KOPT-K1 (cell line): ENCODE measurements around the gene ZNF18.

Experiments
- H3K27ac ChIP-seq: fragments of 200-600 bp; sonication (generic); 2 replicates; pipeline ENCODE4 v1.5.1; 2016; ENCODE audit warnings: antibody characterized with exemption, mild to moderate bottlenecking, low read depth, low read length; ENCODE audit not compliant: poor library complexity, severe bottlenecking
- H3K36me3 ChIP-seq: fragments of 200-600 bp; sonication (generic); 2 replicates; pipeline ENCODE4 v1.5.1; 2017; ENCODE audit warnings: antibody characterized with exemption, mild to moderate bottlenecking, low read length, moderate library complexity; ENCODE audit not compliant: insufficient read depth
- H3K9me3 ChIP-seq: fragments of 200-600 bp; sonication (generic); 2 replicates; pipeline ENCODE4 v1.5.1; 2017; ENCODE audit warnings: antibody characterized with exemption, low read length, mild to moderate bottlenecking; ENCODE audit not compliant: insufficient read depth, poor library complexity, severe bottlenecking

ZNF18 gene, protein sequence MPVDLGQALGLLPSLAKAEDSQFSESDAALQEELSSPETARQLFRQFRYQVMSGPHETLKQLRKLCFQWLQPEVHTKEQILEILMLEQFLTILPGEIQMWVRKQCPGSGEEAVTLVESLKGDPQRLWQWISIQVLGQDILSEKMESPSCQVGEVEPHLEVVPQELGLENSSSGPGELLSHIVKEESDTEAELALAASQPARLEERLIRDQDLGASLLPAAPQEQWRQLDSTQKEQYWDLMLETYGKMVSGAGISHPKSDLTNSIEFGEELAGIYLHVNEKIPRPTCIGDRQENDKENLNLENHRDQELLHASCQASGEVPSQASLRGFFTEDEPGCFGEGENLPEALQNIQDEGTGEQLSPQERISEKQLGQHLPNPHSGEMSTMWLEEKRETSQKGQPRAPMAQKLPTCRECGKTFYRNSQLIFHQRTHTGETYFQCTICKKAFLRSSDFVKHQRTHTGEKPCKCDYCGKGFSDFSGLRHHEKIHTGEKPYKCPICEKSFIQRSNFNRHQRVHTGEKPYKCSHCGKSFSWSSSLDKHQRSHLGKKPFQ

GRCh38 chr17:11997147-11997971, at the start of gene ZNF18:
TSS of gene ZNF18 (minus strand) at chr17:11997475. CDS start at chr17:11992829, 4,646 bp downstream.
- Histone ChIP-seq H3K36me3 (peaks cover 8% of the 10 kb centered on the region), H3K9me3 (no peaks in the 10 kb centered on the region), H3K27ac (peak within 1 kb of the TSS; percentile 77)

- H3K36me3 ChIP-seq: no peaks in the 10 kb centered on the region
- no peaks in the 10 kb centered on the region for H3K9me3 ChIP-seq
- no peak overlapping the region for H3K27ac ChIP-seq
Observed at GRCh38 chr17:12046786-12047185, 49.5 kb upstream of the ZNF18 start.

- no peaks in the 10 kb centered on the region for H3K9me3 ChIP-seq
- H3K27ac ChIP-seq: no peak overlapping the region
Observed at GRCh38 chr17:12043702-12044101, 46.4 kb upstream of the ZNF18 start.

DNA sequence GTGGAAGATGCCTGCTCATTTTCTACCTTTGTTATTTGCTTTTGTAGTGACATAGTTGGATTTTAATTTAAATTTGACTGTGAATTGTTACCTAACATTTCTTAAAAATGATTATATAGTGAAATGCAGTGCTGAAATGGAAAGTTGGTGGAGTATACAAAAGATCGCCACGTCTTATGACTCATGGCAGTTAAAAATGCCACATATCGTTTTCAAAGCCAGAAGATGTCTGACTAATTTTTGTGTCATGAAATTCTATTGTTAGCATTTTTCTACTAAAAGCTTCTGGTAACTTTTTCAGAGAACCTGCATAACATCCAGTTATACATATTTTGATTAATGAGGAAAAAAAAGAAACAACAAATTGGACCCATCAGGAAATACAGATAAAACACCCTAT, 44.0 kb upstream of the ZNF18 start:
- H3K9me3 ChIP-seq: no peaks in the 10 kb centered on the region
- no peaks in the 10 kb centered on the region for H3K36me3 ChIP-seq
- no peak overlapping the region for H3K27ac ChIP-seq

More at GRCh38 chr17:12043702-12044101, 46.4 kb upstream of the ZNF18 start:
- no peaks in the 10 kb centered on the region for H3K36me3 ChIP-seq

DNA sequence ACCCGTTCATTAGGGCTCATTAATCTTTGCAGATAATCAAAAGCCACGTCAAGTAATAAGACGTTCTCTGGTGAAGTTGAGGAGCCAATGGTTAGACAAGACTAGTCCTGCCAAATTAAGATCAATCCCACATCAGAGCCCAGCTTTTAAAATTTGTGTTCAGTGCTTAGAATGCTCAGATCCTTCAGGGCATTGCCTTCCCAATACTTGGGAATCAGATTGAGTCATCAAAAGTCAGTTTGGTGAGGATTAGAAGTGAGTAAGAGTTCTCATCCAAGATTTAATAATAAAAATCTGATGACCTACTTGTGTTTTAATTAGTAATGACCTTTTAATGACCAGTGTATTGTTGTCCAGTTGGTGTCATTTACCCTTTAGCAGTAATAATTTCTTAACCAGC, 43.2 kb upstream of the ZNF18 start:
- Histone ChIP-seq H3K36me3 (no peaks in the 10 kb centered on the region), H3K27ac (no peak overlapping the region), H3K9me3 (no peaks in the 10 kb centered on the region)

GRCh38 chr17:12037970-12038369, 40.7 kb upstream of the ZNF18 start:
- H3K27ac ChIP-seq: no peak overlapping the region

DNA sequence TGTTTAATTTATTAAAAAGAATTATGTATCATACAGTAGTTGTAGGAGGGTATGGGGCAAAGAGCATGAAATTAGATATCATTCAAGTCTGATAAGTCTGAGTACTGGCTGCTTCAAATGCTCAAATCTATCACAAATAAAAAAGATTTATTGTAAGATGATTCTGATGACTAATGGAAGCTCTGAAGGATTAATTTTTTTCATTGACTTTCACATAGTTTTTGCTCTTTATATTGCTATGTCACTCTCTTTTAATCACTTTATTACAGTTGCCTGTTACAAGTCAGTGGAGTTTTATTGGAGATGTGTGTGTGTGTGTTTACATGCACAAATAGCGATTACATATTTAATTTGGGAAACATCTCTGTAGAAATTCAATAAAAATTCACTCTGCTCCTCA, 38.4 kb upstream of the ZNF18 start:
- no peak overlapping the region for H3K27ac ChIP-seq
- H3K9me3 ChIP-seq: no peaks in the 10 kb centered on the region
- H3K36me3 ChIP-seq: 0 out of 2 replicates have a peak, but pooled peaks cover 6% of the 10 kb centered on the region

More at GRCh38 chr17:12037970-12038369, 40.7 kb upstream of the ZNF18 start:
- Histone ChIP-seq H3K36me3 (0 out of 2 replicates have a peak, but pooled peaks cover 6% of the 10 kb centered on the region), H3K9me3 (no peaks in the 10 kb centered on the region)

- H3K36me3 ChIP-seq: 0 out of 2 replicates have a peak, but pooled peaks cover 6% of the 10 kb centered on the region
- H3K9me3 ChIP-seq: no peaks in the 10 kb centered on the region
- no peak overlapping the region for H3K27ac ChIP-seq
Observed at GRCh38 chr17:12034538-12034937, 37.3 kb upstream of the ZNF18 start.

GRCh38 chr17:12028611-12029010, 31.3 kb upstream of the ZNF18 start:
- no peaks in the 10 kb centered on the region for H3K9me3 ChIP-seq
- no peak overlapping the region for H3K27ac ChIP-seq
- H3K36me3 ChIP-seq: 0 out of 2 replicates have a peak, but pooled peaks cover 4% of the 10 kb centered on the region

DNA sequence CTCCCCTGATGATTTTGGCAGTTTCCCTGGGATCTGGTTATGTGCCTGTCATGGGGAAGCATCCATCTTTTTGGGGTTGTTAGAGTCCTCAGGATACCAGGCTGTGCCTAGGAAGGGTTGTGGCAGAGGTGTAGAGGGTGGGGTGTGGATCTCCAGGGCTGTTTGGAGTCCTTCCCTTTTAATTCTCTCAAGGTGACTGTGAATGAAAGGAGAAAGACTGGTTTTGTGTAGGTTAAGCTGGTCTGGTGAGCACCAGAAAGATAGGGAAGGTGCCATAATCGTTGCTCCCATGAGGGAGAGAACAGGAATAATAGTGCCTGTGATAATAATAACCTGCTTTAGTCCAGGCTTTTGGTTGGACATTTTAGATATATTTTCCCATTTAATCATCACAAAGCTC, 30.4 kb upstream of the ZNF18 start:
- H3K9me3 ChIP-seq: no peaks in the 10 kb centered on the region
- no peak overlapping the region for H3K27ac ChIP-seq
- 0 out of 2 replicates have a peak, but pooled peaks cover 4% of the 10 kb centered on the region for H3K36me3 ChIP-seq

DNA sequence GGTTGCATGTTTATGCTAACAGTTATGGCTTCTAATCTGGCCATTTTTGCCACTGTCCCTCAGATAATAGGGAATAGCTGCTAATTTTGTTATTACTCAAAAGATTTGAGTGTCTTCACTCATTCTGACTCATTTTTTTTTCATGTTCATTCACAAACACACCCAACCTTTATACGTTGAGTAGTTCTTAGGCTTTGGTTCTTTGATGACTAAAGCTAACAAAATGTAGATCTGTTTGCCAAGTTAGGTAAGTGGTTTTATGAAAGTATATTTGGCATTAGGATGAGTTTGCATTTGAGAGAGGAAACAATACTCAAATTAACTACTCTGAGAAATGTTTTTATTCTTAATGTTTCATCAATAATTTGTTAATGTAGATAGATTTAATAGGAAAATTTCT, 27.1 kb upstream of the ZNF18 start:
- Histone ChIP-seq H3K36me3 (0 out of 2 replicates have a peak, but pooled peaks cover 4% of the 10 kb centered on the region), H3K27ac (no peak overlapping the region)

DNA sequence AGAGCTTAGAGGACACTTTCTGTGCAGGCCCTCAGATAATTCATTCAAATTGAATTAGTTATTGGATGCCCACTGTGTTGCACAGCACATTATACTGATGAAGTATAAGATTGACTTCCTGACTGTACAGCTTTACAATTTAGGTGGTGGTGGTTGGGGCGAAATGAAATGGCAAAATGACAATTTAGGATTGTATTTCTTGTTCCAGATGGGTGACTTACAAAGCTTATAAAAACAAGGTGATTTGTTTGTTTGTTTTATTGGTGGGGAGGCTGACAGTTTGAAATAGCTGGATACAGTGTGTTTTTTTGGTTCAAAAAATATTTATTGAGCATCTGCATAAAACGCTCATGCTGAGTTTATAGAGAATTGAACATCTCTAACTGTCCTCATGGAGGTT, 25.0 kb upstream of the ZNF18 start:
- no peak overlapping the region for H3K27ac ChIP-seq

More for the DNA sequence above, 27.1 kb upstream of the ZNF18 start:
- H3K9me3 ChIP-seq: no peaks in the 10 kb centered on the region

GRCh38 chr17:12021623-12022140, 24.4 kb upstream of the ZNF18 start:
- Histone ChIP-seq H3K36me3 (no peaks in the 10 kb centered on the region), H3K9me3 (no peaks in the 10 kb centered on the region), H3K27ac (peak overlapping the region; percentile 74)

More for the DNA sequence above, 25.0 kb upstream of the ZNF18 start:
- Histone ChIP-seq H3K36me3 (no peaks in the 10 kb centered on the region), H3K9me3 (no peaks in the 10 kb centered on the region)

- Histone ChIP-seq H3K27ac (peak within 1 kb of the TSS; percentile 74), H3K9me3 (no peaks in the 10 kb centered on the region), H3K36me3 (no peaks in the 10 kb centered on the region)
Observed at GRCh38 chr17:12020642-12021622, 23.7 kb upstream of the ZNF18 start, which contains the start of gene MAP2K4. TSS of gene MAP2K4 (plus strand) at chr17:12020877. CDS start at chr17:12020887, 10 bp downstream.
